Endothelial cell of umbilical vein (primary cell): Measurements from ENCODE around the gene SSBP3. TPM values are rescaled to one million over a fixed set of nuclear protein-coding genes. Genes with fewer than 3 reads are reported as not detected.

ENCODE experiments used
- BruUV-seq: library from RNA; stranded (reverse); fragments of 400-500 nt; replicated peaks from 2 replicates; lab custom pipeline; 2021; lab: Mats Ljungman, UMichigan
- CTCF ChIA-PET: fragments of 300-600, 350-600 bp; sonication (Branson Sonifier 250); formaldehyde crosslinking; loops from one replicate; lab custom pipeline; 2021; ENCODE audit warnings: antibody characterized with exemption, inconsistent platforms; lab: Charles Lee
- POLR2A ChIA-PET: fragments of 300-600, 350-600 bp; sonication (Branson Sonifier 250); formaldehyde crosslinking; loops from one replicate; lab custom pipeline; 2021; ENCODE audit warnings: antibody characterized with exemption, inconsistent platforms; lab: Charles Lee
- DNase-seq: peaks from one replicate; pipeline ENCODE4 v3.0.0-alpha.2; 2011; ENCODE audit warnings: low read depth, low spot score
- FAIRE-seq: peaks from 2 replicates; lab custom pipeline; 2011; peaks lifted over from hg19 to GRCh38; lab: Jason Lieb, UNC
- H2AFZ ChIP-seq: 2 replicates; pipeline ENCODE4 v1.6.0; 2012; ENCODE audit warnings: low read depth, low read length, control low read depth, inconsistent platforms
- H3K27ac ChIP-seq: 2 replicates; pipeline ENCODE4 v1.5.1; 2011; ENCODE audit warnings: low read depth, mild to moderate bottlenecking, control low read depth, low read length, moderate library complexity; ENCODE audit not compliant: insufficient read depth
- H3K27me3 ChIP-seq, 2 experiments: 2 replicates each; pipeline versions ENCODE4 v1.6.0 to v1.6.1; 2011; ENCODE audit warnings: low read length in 2 of 2, mixed read lengths in 1 of 2; ENCODE audit not compliant: control insufficient read depth in 2 of 2, insufficient read depth in 2 of 2
- H3K36me3 ChIP-seq, 2 experiments: 2 replicates in 1 of 2; 3 replicates in 1 of 2; pipeline ENCODE4 v1.5.1; 2011; ENCODE audit warnings: low read length in 2 of 2, mild to moderate bottlenecking in 1 of 2, moderate library complexity in 1 of 2; ENCODE audit not compliant: control insufficient read depth in 2 of 2, insufficient read depth in 2 of 2; ENCODE audit errors: extremely low read depth in 1 of 2
- H3K4me1 ChIP-seq: 3 replicates; pipeline ENCODE4 v1.5.1; 2011; ENCODE audit warnings: mild to moderate bottlenecking, low read length; ENCODE audit not compliant: control insufficient read depth, insufficient read depth; ENCODE audit errors: extremely low read depth
- H3K4me2 ChIP-seq: 2 replicates; pipeline ENCODE4 v1.6.1; 2011; ENCODE audit warnings: low read length, control low read depth, mixed read lengths; ENCODE audit not compliant: insufficient read depth
- H3K4me3 ChIP-seq, 3 experiments: fragments of 200-600 bp in 1 of 3; sonication (generic), shearing (Covaris generic) in 1 of 3; replicated peaks in 1 of 3; 2 replicates each; pipeline ENCODE4 v1.5.1; 2011 to 2016; ENCODE audit warnings: control low read depth in 3 of 3, low read length in 3 of 3, mild to moderate bottlenecking in 2 of 3, inconsistent platforms in 1 of 3, low read depth in 1 of 3, moderate library complexity in 1 of 3; ENCODE audit not compliant: insufficient read depth in 1 of 3
- H3K79me2 ChIP-seq: 2 replicates; pipeline ENCODE4 v1.6.0; 2012; ENCODE audit warnings: low read length, inconsistent platforms; ENCODE audit not compliant: control insufficient read depth, insufficient read depth
- H3K9ac ChIP-seq: replicated peaks from 2 replicates; pipeline ENCODE3; 2011; ENCODE audit warnings: low read length, control low read depth; ENCODE audit not compliant: insufficient read depth; ENCODE audit errors: extremely low read depth
- H3K9me1 ChIP-seq: replicated peaks from 3 replicates; pipeline ENCODE4 v1.6.0; 2011; ENCODE audit warnings: mild to moderate bottlenecking, low read length; ENCODE audit not compliant: control insufficient read depth, insufficient read depth; ENCODE audit errors: extremely low read depth
- H3K9me3 ChIP-seq: replicated peaks from 2 replicates; pipeline ENCODE4 v1.5.1; 2012; ENCODE audit warnings: low read length, inconsistent platforms; ENCODE audit not compliant: control insufficient read depth, insufficient read depth
- H4K20me1 ChIP-seq: replicated peaks from 2 replicates; pipeline ENCODE3; 2011; ENCODE audit warnings: mild to moderate bottlenecking, low read length; ENCODE audit not compliant: control insufficient read depth, insufficient read depth; ENCODE audit errors: extremely low read depth
- CTCF ChIP-seq, 2 donors: IDR thresholded peaks; 1 replicate in 1 of 2; 2 replicates in 1 of 2; pipeline ENCODE4 v1.5.1; 2011; ENCODE audit warnings: low read length in 2 of 2, mild to moderate bottlenecking in 2 of 2, moderate library complexity in 2 of 2, control low read depth in 1 of 2, inconsistent platforms in 1 of 2, low read depth in 1 of 2; ENCODE audit not compliant: insufficient read depth in 1 of 2; ENCODE audit errors: extremely low read depth in 1 of 2
- EZH2 ChIP-seq: IDR thresholded peaks from 2 replicates; pipeline ENCODE4 v1.6.1; 2012; ENCODE audit warnings: borderline replicate concordance, low read depth, mild to moderate bottlenecking, moderate library complexity, low read length, inconsistent platforms; ENCODE audit not compliant: severe bottlenecking
- FOS ChIP-seq: IDR thresholded peaks from 2 replicates; pipeline ENCODE4 v1.6.1; 2011; ENCODE audit warnings: mild to moderate bottlenecking, low read length, moderate library complexity, borderline replicate concordance; ENCODE audit not compliant: insufficient read depth
- GATA2 ChIP-seq: IDR thresholded peaks from 2 replicates; pipeline ENCODE4 v1.7.0; 2011; ENCODE audit warnings: low read depth, mild to moderate bottlenecking, moderate library complexity, mixed read lengths, low read length; ENCODE audit not compliant: insufficient read length, insufficient read depth
- JUN ChIP-seq: IDR thresholded peaks from 2 replicates; pipeline ENCODE4 v1.6.1; 2011; ENCODE audit warnings: borderline replicate concordance, low read depth; ENCODE audit not compliant: insufficient read length, insufficient read depth
- MAX ChIP-seq: IDR thresholded peaks from 2 replicates; pipeline ENCODE4 v1.6.1; 2011; ENCODE audit not compliant: insufficient read depth, insufficient read length
- MYC ChIP-seq: IDR thresholded peaks from one replicate; pipeline ENCODE4 v1.6.1; 2011; ENCODE audit warnings: mild to moderate bottlenecking, low read depth, low read length
- POLR2A ChIP-seq: IDR thresholded peaks from 2 replicates; pipeline ENCODE4 v1.6.1; 2012; ENCODE audit warnings: low read depth, mild to moderate bottlenecking, control low read depth, low read length
- POLR2AphosphoS5 ChIP-seq: IDR thresholded peaks from 2 replicates; pipeline ENCODE4 v1.6.1; 2012; ENCODE audit warnings: low read depth, mild to moderate bottlenecking, control low read depth, low read length, moderate library complexity; ENCODE audit not compliant: insufficient read depth
- dilution Hi-C: fragments of 300-500 bp; cut with MboI; formaldehyde crosslinking; loops from one replicate; pipeline ENCODE4 v1.15.0; 2019; ENCODE audit warnings: low sequenced_read_pairs; ENCODE audit not compliant: extremely low pct_ligation_motif_present
- intact Hi-C: fragments of 100-400 bp; cut with micrococcal nuclease; formaldehyde crosslinking; loops from one replicate; pipeline ENCODE4 v1.10.0; 2022
- polyA plus RNA-seq, 4 experiments: library from polyadenylated mRNA; depleted of rRNA in 3 of 4; stranded (reverse) in 3 of 4; unstranded in 1 of 4; fragments of >200 nt; gene quantifications; 2 replicates each; pipeline versions ENCODE4 v1.2.1 to v1.2.3, GENCODE V29; 2011 to 2012; ENCODE audit warnings: missing spikeins in 1 of 4
- total RNA-seq: library from RNA; stranded (reverse); gene quantifications from 2 replicates; pipeline ENCODE4 v1.2.3, GENCODE V29; 2021

Gene SSBP3
- total and polyA plus RNA-seq, 2 donors (not counting 3 experiments of a cell fraction or from before 2014, with no cell fraction given) = 44.9 to 59.4 TPM

GRCh38 chr1:54240741-54241335 lies 165.4 kb downstream of the SSBP3 start:
- H3K79me2 ChIP-seq = no peaks in the 10 kb centered on the region
- no peaks in the 10 kb centered on the region for H3K27me3 ChIP-seq
- no peaks in the 10 kb centered on the region for H3K9me3 ChIP-seq
- DNase-seq (no peak), FAIRE-seq (no peak)
- H3K36me3 ChIP-seq = peaks cover 6 to 19% of the 10 kb centered on the region in 2 experiments
- no peak overlapping the region for H2AFZ ChIP-seq
- CTCF ChIA-PET = no interaction called here
- POLR2A ChIA-PET = no interaction called here
- no peaks in the 10 kb centered on the region for H4K20me1 ChIP-seq
- H3K4me3 ChIP-seq = no peak overlapping the region
- H3K9me1 ChIP-seq = no peaks in the 10 kb centered on the region
- BruUV-seq = no TSS peak
- dilution Hi-C loops = no loop called here
- no peak overlapping the region for H3K4me2 ChIP-seq
- no peak for TF ChIP-seq FOS
- TF ChIP-seq MAX = no peak
- no peaks in the 10 kb centered on the region for H3K4me1 ChIP-seq
- H3K27ac ChIP-seq = no peak overlapping the region
- intact Hi-C loops = no loop called here
- no peak overlapping the region for H3K9ac ChIP-seq

- dilution Hi-C loops (no loop called here), intact Hi-C loops (no loop called here)
- H3K4me1 ChIP-seq = no peaks in the 10 kb centered on the region
- H3K9me1 ChIP-seq = no peaks in the 10 kb centered on the region
- no peak overlapping the region for H2AFZ ChIP-seq
- POLR2A ChIA-PET = no interaction called here
- no peak overlapping the region for H3K9ac ChIP-seq
- DNase-seq (no peak), FAIRE-seq (no peak)
- no TSS peak for BruUV-seq
- TF ChIP-seq MAX (no peak), POLR2A (no peak), POLR2AphosphoS5 (no peak), JUN (no peak), MYC (no peak), CTCF (IDR thresholded peaks at IDR 0.05; ENCODE audit: extremely low read depth in 1 of 2, insufficient read depth in 1 of 2, low read depth in 1 of 2, low read length in 2 of 2) (no peak), EZH2 (no peak), FOS (no peak), GATA2 (no peak)
- no peaks in the 10 kb centered on the region for H3K79me2 ChIP-seq
- H3K36me3 ChIP-seq = peaks cover 6 to 19% of the 10 kb centered on the region in 2 experiments
- CTCF ChIA-PET = no interaction called here
- no peaks in the 10 kb centered on the region for H4K20me1 ChIP-seq
- no peak overlapping the region for H3K27ac ChIP-seq
- no peaks in the 10 kb centered on the region for H3K27me3 ChIP-seq
- H3K4me2 ChIP-seq = no peak overlapping the region
- no peaks in the 10 kb centered on the region for H3K9me3 ChIP-seq
- no peak overlapping the region for H3K4me3 ChIP-seq
These were observed 166.6 kb downstream of the SSBP3 start for GRCh38 chr1:54239631-54240031.
